GOT3 (cell line): ENCODE results near the gene SMG6.

Experiments used
- DNase-seq: peaks from one replicate; lab custom pipeline; 2025; ENCODE audit warnings: mixed read lengths; lab: John Stamatoyannopoulos, UW

Gene SMG6

GRCh38 chr17:2235265-2235664 lies 68.3 kb downstream of the SMG6 start:
- DNase-seq, result no peak

- no peak for DNase-seq
These were observed 70.1 kb downstream of the SMG6 start for GRCh38 chr17:2233441-2233947.

- DNase-seq, result no peak
These were observed 71.3 kb downstream of the SMG6 start for GRCh38 chr17:2232244-2232638.

- DNase-seq, result no peak
These were observed 72.7 kb downstream of the SMG6 start for GRCh38 chr17:2230877-2231276.

GRCh38 chr17:2227025-2227699 lies 76.4 kb downstream of the SMG6 start:
- DNase-seq, result no peak

GRCh38 chr17:2223617-2223927 lies 80.0 kb downstream of the SMG6 start:
- DNase-seq, result no peak

- no peak for DNase-seq
These were observed 80.5 kb downstream of the SMG6 start for GRCh38 chr17:2222901-2223616.

- DNase-seq, result no peak
These were observed 81.3 kb downstream of the SMG6 start for GRCh38 chr17:2222301-2222700.

GRCh38 chr17:2218426-2218825 lies 85.2 kb downstream of the SMG6 start:
- no peak for DNase-seq

- DNase-seq, result no peak
These were observed 87.8 kb downstream of the SMG6 start for GRCh38 chr17:2215616-2216364.

GRCh38 chr17:2214929-2215615 lies 88.5 kb downstream of the SMG6 start:
- no peak for DNase-seq

- no peak for DNase-seq
These were observed 89.3 kb downstream of the SMG6 start for GRCh38 chr17:2214047-2214928.

GRCh38 chr17:2213291-2213960 lies 90.2 kb downstream of the SMG6 start:
- DNase-seq, result no peak

- no peak for DNase-seq
These were observed 91.1 kb downstream of the SMG6 start for GRCh38 chr17:2212400-2212981.

- no peak for DNase-seq
These were observed 91.8 kb downstream of the SMG6 start for GRCh38 chr17:2211661-2212399.

- DNase-seq, result no peak
These were observed 92.9 kb downstream of the SMG6 start for GRCh38 chr17:2210726-2211125.

- DNase-seq, result no peak
These were observed 95.6 kb downstream of the SMG6 start for GRCh38 chr17:2207815-2208515.

GRCh38 chr17:2204393-2204792 lies 99.2 kb downstream of the SMG6 start:
- DNase-seq, result no peak

- no peak for DNase-seq
These were observed 99.8 kb downstream of the SMG6 start for GRCh38 chr17:2203818-2204217.
